GM18907 (cell line): ENCODE data around the gene DEFB110.

Experiments
- ATAC-seq: cut with Tn5 transposase; IDR thresholded peaks from one replicate; pipeline ENCODE4 v1.9.1; 2021; ENCODE audit warnings: mild to moderate bottlenecking, moderate library complexity; ENCODE audit not compliant: unreplicated experiment

The DEFB110 gene

DNA sequence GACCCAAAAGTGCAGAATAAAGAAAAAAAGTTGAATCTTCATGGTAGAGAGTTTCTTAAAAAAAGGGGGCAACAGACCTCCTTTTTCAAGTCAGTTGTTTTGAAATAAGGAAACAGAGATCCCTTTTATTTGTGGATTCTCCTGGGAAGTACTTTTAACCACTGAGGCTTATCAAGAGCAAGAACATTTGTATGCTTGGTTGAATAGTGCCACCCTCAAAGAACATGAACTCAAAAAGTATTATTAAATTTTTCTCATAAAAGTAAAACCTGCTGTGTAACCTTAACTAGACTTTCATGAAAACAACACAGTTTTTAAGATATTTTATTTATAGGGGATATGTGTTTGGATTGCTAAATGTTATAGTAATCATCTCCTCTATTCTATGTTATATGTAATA, at the start of gene DEFB110:
DEFB110 (minus strand) TSS at position 101 of the 400 bp plus-strand sequence; CDS start at position 42, 59 bp downstream.
- ATAC-seq, result no peak

DNA sequence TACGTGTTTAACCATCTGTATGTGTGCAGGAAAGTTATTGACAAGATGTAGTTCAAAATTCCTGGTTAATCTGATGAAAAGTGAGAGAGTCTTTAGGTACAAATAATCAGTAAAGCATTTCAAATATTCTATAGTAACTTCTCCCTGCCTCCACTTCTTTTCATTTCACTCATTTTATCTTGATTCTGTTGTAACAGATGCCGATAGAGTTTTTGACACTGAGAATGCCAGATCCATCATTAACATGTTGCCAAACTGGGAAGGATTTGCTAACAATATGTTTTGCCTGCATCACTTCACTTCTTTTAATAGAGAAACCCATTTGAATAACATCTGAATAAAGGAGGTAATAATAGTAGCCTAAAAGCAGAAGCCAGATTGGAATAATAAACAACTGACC, 48.3 kb upstream of the DEFB110 start:
- ATAC-seq, result no peak

- ATAC-seq, result peak; percentile 48
Measured at GRCh38 chr6:50062051-50062450, 40.3 kb upstream of the DEFB110 start.

DNA sequence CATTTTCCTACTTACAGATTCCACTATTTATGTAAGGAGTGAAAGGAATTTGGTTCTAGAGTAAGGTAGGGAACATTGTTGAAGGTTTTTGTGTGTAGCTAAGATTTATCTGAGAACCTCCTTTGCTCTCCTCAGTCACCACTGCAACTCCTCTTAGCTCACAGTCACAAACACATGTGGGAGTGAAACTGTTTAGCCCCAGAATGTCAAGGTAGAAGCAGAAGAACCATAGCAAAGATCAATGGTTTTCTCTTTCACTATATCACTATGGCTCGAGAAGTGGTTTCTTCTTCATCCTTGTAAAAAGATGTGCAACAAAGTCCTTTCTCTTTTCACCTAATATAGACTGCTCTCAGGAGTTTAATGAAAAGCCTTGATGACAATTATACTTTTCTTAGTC, 34.4 kb upstream of the DEFB110 start:
- no peak for ATAC-seq

DNA sequence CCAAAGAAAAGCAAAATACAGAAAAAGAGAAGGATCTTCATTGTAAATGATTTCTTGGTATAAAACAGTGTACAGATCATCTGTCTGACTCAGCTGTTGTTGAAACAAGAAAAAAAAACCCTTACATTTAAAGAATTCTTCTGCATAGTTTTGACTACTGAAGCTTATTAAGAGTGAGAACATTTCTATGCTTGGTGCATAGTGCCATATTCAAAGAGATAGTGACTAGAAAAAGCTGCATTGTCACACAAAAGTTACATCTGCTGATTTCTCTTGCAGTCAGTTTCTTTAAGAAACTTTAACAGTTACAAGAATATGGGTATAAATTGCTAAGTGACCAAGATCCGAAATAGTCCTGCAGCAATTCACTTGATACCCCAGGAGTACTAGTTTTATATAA, 28.0 kb upstream of the DEFB110 start, which contains the start of gene DEFB112:
DEFB112 (minus strand) TSS at position 101 of the 400 bp plus-strand sequence; CDS start at position 41, 60 bp downstream.
- ATAC-seq, result no peak

- no peak for ATAC-seq
Measured at GRCh38 chr6:50047026-50047425, 25.2 kb upstream of the DEFB110 start.

DNA sequence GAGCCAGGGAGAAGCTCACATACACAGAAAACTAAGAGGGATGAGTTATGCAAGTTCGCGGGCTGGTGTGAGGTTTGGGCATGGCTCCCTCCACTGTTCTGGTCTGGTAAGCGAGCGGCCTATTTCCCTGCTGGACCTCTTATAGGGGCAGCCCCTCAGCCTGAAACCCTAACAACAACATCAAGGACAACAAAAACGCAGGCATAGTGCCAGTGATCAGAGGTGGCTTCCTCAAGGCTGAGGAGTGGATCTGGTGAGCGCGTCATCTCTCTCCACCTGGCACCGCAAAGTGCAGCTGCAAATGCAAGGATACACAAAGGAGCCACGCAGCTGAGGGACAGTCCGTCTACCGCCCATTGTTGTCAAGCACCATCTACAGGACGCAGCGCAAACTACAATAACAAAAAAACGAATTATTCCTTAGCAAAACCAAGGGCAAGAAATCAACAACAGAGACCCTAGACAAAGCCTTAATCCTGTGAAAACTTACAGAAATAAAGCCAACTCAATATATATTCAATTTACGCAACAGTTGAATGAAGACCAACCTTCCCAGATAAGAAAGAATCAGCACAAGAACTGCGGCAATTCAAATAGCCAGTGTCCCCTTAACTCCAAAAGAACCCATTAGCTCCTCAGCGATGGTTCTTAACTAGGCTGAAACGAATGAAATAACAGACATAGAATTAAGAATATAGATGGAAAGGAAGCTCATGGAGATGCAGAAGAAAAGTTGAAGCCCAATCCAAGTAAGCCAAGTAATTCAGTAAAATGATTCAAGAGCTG, 9.2 kb upstream of the DEFB110 start:
- ATAC-seq, result no peak

DNA sequence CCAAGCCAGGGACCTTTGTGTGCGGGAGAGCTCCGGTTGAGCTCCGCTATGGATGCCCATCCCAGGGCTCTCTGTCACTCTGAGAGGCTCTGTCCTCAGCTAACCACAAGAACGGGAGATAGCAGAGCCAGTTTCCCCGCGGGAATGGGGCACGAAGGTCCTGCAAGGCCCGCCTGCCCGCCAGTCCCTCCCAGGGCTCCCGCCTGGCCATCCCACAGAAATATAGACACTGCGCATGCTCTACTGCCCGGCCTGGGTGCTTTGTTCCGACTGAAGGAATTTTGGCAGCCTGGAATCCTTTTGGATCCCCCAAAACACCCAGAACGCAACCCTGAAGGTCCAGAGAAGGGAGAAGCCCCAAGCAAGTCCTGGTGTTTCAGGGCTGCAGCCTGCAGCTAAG, 8.6 kb upstream of the DEFB110 start:
- ATAC-seq, result no peak

DNA sequence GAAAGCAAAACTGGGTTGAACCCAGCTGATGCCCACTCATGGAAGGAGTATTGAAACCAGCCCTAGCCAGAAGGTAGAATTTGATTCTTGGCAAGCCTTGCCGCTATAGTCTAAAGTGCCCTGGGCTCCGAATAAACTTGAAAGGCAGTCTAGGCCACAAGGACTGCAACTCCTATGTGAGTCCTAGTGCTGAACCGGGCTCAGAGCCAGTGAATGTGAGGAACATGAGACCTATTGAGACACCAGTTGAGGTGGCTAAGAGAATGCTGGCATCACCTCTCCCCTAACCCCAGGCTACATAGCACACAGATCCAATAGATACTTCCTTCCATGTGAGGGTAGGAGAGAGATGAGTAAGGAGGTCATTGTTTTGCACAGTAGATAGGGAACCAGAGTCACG, 3.5 kb upstream of the DEFB110 start:
- no peak for ATAC-seq

DNA sequence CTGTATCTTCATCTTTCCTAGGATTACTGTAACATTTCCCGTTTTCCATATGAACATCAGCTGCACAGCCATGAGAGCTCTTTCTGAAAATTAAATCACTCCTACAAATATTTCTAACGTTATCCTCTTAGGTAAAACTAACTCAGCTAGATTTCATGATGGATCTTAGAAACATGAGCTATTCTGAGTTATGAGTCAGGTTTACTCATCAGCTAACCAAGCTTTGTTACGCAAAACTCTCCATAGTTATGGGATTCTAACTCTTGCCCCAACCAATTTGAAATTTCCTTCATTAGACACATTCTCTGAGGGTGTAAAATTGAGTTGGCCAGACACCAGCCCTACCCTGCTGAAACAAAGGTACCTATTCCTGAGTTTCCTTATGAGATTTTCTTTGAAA, 14.0 kb downstream of the DEFB110 start:
- ATAC-seq, result no peak

DNA sequence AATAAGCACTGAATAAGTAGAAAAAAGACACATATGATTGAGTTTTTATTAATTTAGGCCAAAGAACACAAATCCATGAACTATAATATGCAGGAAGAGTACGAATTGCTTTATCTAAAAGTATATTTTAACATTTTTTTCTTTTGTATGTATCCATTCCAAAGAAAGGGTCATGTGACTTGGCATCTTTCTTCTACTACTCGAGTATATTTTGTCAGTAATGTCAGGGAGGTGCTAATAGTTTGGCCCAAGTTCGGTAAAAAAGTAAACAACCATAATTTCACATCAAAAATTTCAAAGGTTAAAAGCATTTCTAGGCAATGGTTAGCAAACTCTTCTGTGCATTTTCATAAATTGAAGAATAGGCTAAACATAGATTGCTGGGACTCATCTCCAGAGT, 18.7 kb downstream of the DEFB110 start:
- ATAC-seq, result no peak

- ATAC-seq, result no peak
Measured at GRCh38 chr6:49995278-49995677, 26.5 kb downstream of the DEFB110 start.

GRCh38 chr6:49988900-49989299, 32.9 kb downstream of the DEFB110 start:
- no peak for ATAC-seq

- no peak for ATAC-seq
Measured at GRCh38 chr6:49987749-49988148, 34.0 kb downstream of the DEFB110 start.

- ATAC-seq, result no peak
Measured at GRCh38 chr6:49986551-49986950, 35.2 kb downstream of the DEFB110 start.

GRCh38 chr6:49982046-49982445, 39.7 kb downstream of the DEFB110 start:
- no peak for ATAC-seq

DNA sequence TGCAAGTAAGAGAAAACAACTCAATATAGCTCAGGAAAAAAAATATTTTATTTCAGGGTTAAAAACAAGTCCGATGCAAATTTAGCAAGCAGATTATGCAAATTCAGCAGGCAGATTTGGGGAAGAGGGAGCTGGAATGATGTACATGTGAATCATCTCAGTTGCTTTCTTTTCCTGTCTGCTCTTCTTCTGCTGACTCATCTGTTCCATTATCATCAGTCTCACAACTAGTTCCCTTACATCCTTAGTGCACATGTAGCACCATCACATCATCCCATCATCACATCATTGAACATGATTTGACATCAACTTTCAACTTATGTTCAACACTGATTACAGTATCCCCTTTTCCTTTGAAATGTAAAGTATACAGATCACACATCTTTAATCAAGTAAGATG, 40.9 kb downstream of the DEFB110 start:
- peak; percentile 45 for ATAC-seq

- ATAC-seq, result peak; percentile 44
Measured at GRCh38 chr6:49979584-49979983, 42.2 kb downstream of the DEFB110 start.

GRCh38 chr6:49978332-49979226, 43.2 kb downstream of the DEFB110 start:
- peak; percentile 61 for ATAC-seq

- no peak for ATAC-seq
Measured at GRCh38 chr6:49969605-49970004, 52.2 kb downstream of the DEFB110 start, which contains the start of gene DEFB113. TSS of gene DEFB113 (minus strand) at chr6:49969625. CDS start at chr6:49969625, 0 bp downstream.
